PC-9 (cell line): ENCODE data around the gene ZNF440.

Experiments used
- EZH2 ChIP-seq: fragments of 200-600 bp; sonication (generic); IDR thresholded peaks from 2 replicates; pipeline ENCODE4 v1.8.0; 2017; ENCODE audit warnings: antibody characterized with exemption, low read depth
- TF ChIP-seq, protein P1 (sequence below): fragments of 200-600 bp; sonication (generic); conservative IDR thresholded peaks from 2 replicates; pipeline ENCODE4 v1.6.1; 2017; ENCODE audit warnings: mixed run types, antibody characterized with exemption, mild to moderate bottlenecking, moderate library complexity

DNA sequence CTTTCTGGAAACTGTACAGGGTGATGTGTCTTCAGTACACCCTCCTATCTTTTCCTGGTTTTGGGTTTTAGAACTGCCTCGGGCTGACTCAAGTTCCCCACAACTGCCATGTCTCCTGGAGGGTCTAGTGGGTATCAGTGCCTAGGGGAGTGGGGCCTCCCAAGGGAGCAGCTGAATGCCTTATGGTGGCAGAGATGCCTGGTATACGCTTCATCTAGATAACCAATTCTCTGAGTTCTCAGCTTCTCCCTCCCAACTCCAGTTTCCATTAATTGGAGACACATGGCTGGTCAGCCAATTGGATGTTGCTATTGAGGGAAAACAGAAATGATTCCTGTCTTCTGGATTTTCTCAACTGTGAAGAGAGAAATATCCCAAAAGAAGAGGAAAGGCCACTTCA lies 47.2 kb downstream of the ZNF440 start:
- TF ChIP-seq, protein P1, sequence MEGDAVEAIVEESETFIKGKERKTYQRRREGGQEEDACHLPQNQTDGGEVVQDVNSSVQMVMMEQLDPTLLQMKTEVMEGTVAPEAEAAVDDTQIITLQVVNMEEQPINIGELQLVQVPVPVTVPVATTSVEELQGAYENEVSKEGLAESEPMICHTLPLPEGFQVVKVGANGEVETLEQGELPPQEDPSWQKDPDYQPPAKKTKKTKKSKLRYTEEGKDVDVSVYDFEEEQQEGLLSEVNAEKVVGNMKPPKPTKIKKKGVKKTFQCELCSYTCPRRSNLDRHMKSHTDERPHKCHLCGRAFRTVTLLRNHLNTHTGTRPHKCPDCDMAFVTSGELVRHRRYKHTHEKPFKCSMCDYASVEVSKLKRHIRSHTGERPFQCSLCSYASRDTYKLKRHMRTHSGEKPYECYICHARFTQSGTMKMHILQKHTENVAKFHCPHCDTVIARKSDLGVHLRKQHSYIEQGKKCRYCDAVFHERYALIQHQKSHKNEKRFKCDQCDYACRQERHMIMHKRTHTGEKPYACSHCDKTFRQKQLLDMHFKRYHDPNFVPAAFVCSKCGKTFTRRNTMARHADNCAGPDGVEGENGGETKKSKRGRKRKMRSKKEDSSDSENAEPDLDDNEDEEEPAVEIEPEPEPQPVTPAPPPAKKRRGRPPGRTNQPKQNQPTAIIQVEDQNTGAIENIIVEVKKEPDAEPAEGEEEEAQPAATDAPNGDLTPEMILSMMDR = no peak
- TF ChIP-seq EZH2 = no peak
